ENCODE results near the gene MYO1H. TPM values are rescaled to one million over a fixed set of nuclear protein-coding genes. Genes with fewer than 3 reads are reported as not detected.

MYO1H gene
- total and polyA plus RNA-seq, 12 donors, result 0.03 to 0.08 TPM; not detected in 10

DNA sequence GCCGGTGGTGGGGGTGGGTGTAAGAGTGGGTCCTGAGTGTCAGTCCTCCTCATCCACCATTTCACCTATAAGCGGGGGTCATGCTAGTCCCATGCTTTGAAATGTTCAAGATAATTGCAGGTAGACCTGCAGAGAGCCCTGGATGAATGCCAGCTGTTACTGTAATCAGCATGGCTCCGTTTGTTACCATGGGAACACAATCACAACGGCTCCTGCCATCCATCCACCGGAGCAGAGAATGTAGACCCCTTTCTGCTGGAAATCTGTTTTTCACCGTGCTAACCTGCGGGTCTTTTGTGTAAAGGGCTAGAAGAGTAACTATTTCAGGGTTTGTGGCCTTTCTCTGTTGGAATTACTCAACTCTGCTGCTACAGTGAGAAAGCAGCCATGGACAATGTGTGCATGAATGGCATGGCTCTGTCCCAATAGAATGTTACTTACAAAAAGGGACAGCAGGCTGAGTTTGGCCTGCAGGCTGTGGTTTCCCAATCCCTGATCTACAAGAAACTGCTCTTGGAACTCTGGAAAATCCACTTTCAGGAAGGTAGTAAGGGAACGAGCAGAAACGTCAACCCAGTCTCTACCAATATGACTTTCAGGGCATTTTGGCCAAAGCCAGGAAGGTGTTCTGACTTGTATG, 93.3 kb downstream of the MYO1H start:
- no peaks in the 10 kb centered on the region for H3K9me3 ChIP-seq (replicated peaks in 1 of 3)
- TF ChIP-seq, protein P1, sequence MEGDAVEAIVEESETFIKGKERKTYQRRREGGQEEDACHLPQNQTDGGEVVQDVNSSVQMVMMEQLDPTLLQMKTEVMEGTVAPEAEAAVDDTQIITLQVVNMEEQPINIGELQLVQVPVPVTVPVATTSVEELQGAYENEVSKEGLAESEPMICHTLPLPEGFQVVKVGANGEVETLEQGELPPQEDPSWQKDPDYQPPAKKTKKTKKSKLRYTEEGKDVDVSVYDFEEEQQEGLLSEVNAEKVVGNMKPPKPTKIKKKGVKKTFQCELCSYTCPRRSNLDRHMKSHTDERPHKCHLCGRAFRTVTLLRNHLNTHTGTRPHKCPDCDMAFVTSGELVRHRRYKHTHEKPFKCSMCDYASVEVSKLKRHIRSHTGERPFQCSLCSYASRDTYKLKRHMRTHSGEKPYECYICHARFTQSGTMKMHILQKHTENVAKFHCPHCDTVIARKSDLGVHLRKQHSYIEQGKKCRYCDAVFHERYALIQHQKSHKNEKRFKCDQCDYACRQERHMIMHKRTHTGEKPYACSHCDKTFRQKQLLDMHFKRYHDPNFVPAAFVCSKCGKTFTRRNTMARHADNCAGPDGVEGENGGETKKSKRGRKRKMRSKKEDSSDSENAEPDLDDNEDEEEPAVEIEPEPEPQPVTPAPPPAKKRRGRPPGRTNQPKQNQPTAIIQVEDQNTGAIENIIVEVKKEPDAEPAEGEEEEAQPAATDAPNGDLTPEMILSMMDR (IDR thresholded peaks at IDR 0.05), result no peak
- no peak for TF ChIP-seq POLR2A (IDR thresholded peaks at IDR 0.05)
- H3K27ac ChIP-seq, result no peak overlapping the region
- no peak for DNase-seq
- intact Hi-C loops (cut with DNase I), result no loop called here
- no peaks in the 10 kb centered on the region for H3K36me3 ChIP-seq (replicated peaks in 1 of 2)
- H3K27me3 ChIP-seq, result no peaks in the 10 kb centered on the region
- H3K4me1 ChIP-seq (replicated peaks in 1 of 2), result no peaks in the 10 kb centered on the region
- WGBS, 4 donors, result 72 to 83% (median 75%) methylated on average over 9 of the region's 9 CpGs
- H3K4me3 ChIP-seq, result no peak overlapping the region

DNA sequence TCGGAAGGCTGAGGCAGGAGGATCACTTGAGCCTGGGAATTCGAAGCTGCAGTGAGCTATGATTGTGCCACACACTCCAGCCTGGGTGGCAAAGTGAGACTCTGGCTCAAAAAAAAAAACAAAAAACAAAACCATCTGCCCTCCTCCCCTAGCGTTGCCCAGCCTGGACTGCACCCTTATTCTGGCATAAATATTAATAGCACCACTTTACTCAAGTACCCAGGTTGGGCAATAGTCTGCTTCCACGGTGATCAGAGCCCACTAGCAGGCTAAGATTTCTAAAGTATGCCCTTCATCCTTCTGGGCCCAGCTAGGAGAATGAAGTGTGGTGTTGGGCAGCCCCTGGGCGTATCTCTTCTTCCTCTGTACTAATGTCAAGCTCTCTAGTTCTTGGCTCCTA, 96.1 kb downstream of the MYO1H start:
- H3K9me3 ChIP-seq (replicated peaks in 1 of 3), result no peaks in the 10 kb centered on the region
- DNase-seq, result no peak
- peaks cover 0 to 21% of the 10 kb centered on the region in 2 donors for H3K36me3 ChIP-seq (replicated peaks in 1 of 2)
- TF ChIP-seq, protein P1 (IDR thresholded peaks at IDR 0.05), result no peak
- no peak for TF ChIP-seq POLR2A (IDR thresholded peaks at IDR 0.05)
- H3K4me3 ChIP-seq, result no peak overlapping the region
- no peaks in the 10 kb centered on the region for H3K27me3 ChIP-seq
- no peak overlapping the region for H3K27ac ChIP-seq
- no peaks in the 10 kb centered on the region for H3K4me1 ChIP-seq (replicated peaks in 1 of 2)
- WGBS, 4 donors, result 79 to 93% (median 91%) methylated on average over 5 of the region's 5 CpGs
- intact Hi-C loops (cut with DNase I), result no loop called here

DNA sequence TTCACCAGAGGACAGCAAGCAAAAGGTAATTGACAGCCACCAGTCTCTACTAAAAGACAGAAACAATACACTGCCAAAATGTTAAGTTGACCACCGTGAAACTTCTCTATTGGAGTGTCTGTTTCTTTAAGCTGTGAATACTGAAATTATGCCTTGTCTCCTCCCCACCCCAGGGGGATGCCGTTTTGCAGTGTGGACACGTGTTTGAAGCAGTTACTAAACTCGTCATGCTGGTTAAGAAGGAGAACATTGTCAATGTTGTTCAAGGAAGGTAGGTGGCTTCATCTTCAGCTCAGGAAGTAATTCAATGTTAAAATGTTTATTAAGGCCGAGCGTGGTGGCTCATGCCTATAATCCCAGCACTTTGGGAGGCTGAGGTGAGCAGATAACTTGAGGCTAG, 96.6 kb downstream of the MYO1H start:
- no peaks in the 10 kb centered on the region for H3K9me3 ChIP-seq (replicated peaks in 1 of 3)
- H3K4me3 ChIP-seq, result no peak overlapping the region
- WGBS, 4 donors, result 70 to 79% (median 74%) methylated on average over 6 of the region's 6 CpGs
- no peaks in the 10 kb centered on the region for H3K4me1 ChIP-seq (replicated peaks in 1 of 2)
- no peak for TF ChIP-seq POLR2A (IDR thresholded peaks at IDR 0.05)
- TF ChIP-seq, protein P1 (IDR thresholded peaks at IDR 0.05), result no peak
- H3K27me3 ChIP-seq, result no peaks in the 10 kb centered on the region
- DNase-seq, result no peak
- no peak overlapping the region for H3K27ac ChIP-seq
- peaks cover 0 to 21% of the 10 kb centered on the region in 2 donors for H3K36me3 ChIP-seq (replicated peaks in 1 of 2)
- intact Hi-C loops (cut with DNase I), result no loop called here

DNA sequence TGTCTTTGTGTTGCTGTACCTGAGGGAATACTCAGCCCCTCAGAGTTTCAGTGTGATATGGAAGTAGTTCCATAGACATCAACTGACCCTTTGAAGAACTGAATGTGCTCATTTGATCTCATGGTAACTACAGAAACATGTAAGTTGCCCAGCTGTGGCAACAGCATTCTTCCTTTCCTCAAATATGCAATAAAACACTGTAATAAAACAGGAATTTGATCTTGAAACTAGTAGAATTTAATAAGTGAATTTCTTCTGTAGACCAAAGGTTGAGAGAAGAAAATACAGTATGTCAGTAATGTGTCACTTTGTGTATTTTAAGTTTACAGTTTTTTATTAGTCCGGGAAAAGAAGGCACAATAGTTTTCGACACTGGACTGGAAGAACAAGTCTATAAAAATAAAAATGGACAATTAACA, 97.5 kb downstream of the MYO1H start:
- no peaks in the 10 kb centered on the region for H3K4me1 ChIP-seq (replicated peaks in 1 of 2)
- TF ChIP-seq POLR2A (IDR thresholded peaks at IDR 0.05), result no peak
- TF ChIP-seq, protein P1 (IDR thresholded peaks at IDR 0.05), result no peak
- intact Hi-C loops (cut with DNase I), result no loop called here
- WGBS, 4 donors, result 89 to 96% (median 95%) methylated on average over 2 of the region's 2 CpGs
- H3K27ac ChIP-seq, result no peak overlapping the region
- no peaks in the 10 kb centered on the region for H3K9me3 ChIP-seq (replicated peaks in 1 of 3)
- peaks cover 0 to 21% of the 10 kb centered on the region in 2 donors for H3K36me3 ChIP-seq (replicated peaks in 1 of 2)
- no peak overlapping the region for H3K4me3 ChIP-seq
- no peak for DNase-seq
- no peaks in the 10 kb centered on the region for H3K27me3 ChIP-seq

Data from adrenal gland (tissue), 12 donors.